EH (cell line): ENCODE measurements around the gene ELP5.

Source experiments
- DNase-seq: peaks from one replicate; pipeline ENCODE4 v3.0.0-alpha.2; 2015; ENCODE audit warnings: low read depth

Gene ELP5

GRCh38 chr17:7285679-7286078, 33.7 kb downstream of the ELP5 start:
- DNase-seq, result no peak

- no peak for DNase-seq
Measured at GRCh38 chr17:7289256-7290032, 37.4 kb downstream of the ELP5 start.

GRCh38 chr17:7290166-7290565, 38.2 kb downstream of the ELP5 start:
- DNase-seq, result no peak

GRCh38 chr17:7290685-7291084, 38.7 kb downstream of the ELP5 start:
- no peak for DNase-seq

- no peak for DNase-seq
Measured at GRCh38 chr17:7292194-7292593, 40.2 kb downstream of the ELP5 start.

GRCh38 chr17:7292729-7293128, 40.7 kb downstream of the ELP5 start:
- no peak for DNase-seq

- no peak for DNase-seq
Measured at GRCh38 chr17:7293159-7293558, 41.1 kb downstream of the ELP5 start.

GRCh38 chr17:7293816-7294613, 42.0 kb downstream of the ELP5 start:
- no peak for DNase-seq

GRCh38 chr17:7294614-7295153, 42.7 kb downstream of the ELP5 start, which contains the start of gene YBX2:
TSS of gene YBX2 (minus strand) at chr17:7294639. CDS start at chr17:7294500, 139 bp downstream.
- DNase-seq, result peak; percentile 50

- DNase-seq, result no peak
Measured at GRCh38 chr17:7295230-7296180, 43.5 kb downstream of the ELP5 start.

GRCh38 chr17:7296189-7296861, 44.3 kb downstream of the ELP5 start:
- DNase-seq, result peak; percentile 84

GRCh38 chr17:7304179-7304578, 52.2 kb downstream of the ELP5 start:
- DNase-seq, result no peak

GRCh38 chr17:7306911-7307685, 55.1 kb downstream of the ELP5 start, which contains the start of gene EIF5A:
TSS of gene EIF5A (plus strand) at chr17:7307628. CDS start at chr17:7309636, 2,008 bp downstream.
- DNase-seq, result peak; percentile 100

GRCh38 chr17:7307686-7308624, 55.9 kb downstream of the ELP5 start:
- peak; percentile 44 for DNase-seq

GRCh38 chr17:7308625-7309433, 56.8 kb downstream of the ELP5 start:
- peak; percentile 88 for DNase-seq
